Activated T-cell treated with anti-CD3 and anti-CD28 coated beads, Interleukin-2, amount 50 U/mL, for 48 hours (primary cell): ENCODE measurements around the gene RBM5.

Source experiments
- DNase-seq, 2 experiments: peaks; one replicate each; pipeline ENCODE4 v3.0.0-alpha.2; 2020

The RBM5 gene

GRCh38 chr3:50122071-50122470 is 33.4 kb downstream of the RBM5 start:
- no peak for DNase-seq

- DNase-seq = no peak
Observed at GRCh38 chr3:50122661-50123391, 34.1 kb downstream of the RBM5 start.

GRCh38 chr3:50123394-50124051 is 34.8 kb downstream of the RBM5 start:
- DNase-seq = no peak

GRCh38 chr3:50124052-50124799 is 35.5 kb downstream of the RBM5 start:
- no peak for DNase-seq

GRCh38 chr3:50124800-50125178 is 36.1 kb downstream of the RBM5 start:
- DNase-seq = no peak

GRCh38 chr3:50125541-50126286 is 37.0 kb downstream of the RBM5 start:
- no peak for DNase-seq

- DNase-seq = no peak
Observed at GRCh38 chr3:50126287-50127211, 37.8 kb downstream of the RBM5 start.

GRCh38 chr3:50127251-50127691 is 38.6 kb downstream of the RBM5 start:
- no peak for DNase-seq

GRCh38 chr3:50128001-50128400 is 39.3 kb downstream of the RBM5 start:
- DNase-seq = no peak

- DNase-seq = no peak
Observed at GRCh38 chr3:50130436-50130835, 41.7 kb downstream of the RBM5 start.

- no peak for DNase-seq
Observed at GRCh38 chr3:50132421-50133282, 43.9 kb downstream of the RBM5 start.

GRCh38 chr3:50133283-50133615 is 44.5 kb downstream of the RBM5 start:
- DNase-seq = no peak

GRCh38 chr3:50134367-50134766 is 45.6 kb downstream of the RBM5 start:
- no peak for DNase-seq

- no peak for DNase-seq
Observed at GRCh38 chr3:50135964-50136363, 47.2 kb downstream of the RBM5 start.

GRCh38 chr3:50136714-50137405 is 48.1 kb downstream of the RBM5 start:
- no peak for DNase-seq

- DNase-seq = no peak
Observed at GRCh38 chr3:50137531-50137930, 48.8 kb downstream of the RBM5 start.

- no peak for DNase-seq
Observed at GRCh38 chr3:50138266-50139200, 49.8 kb downstream of the RBM5 start.

- DNase-seq = no peak
Observed at GRCh38 chr3:50139308-50139707, 50.6 kb downstream of the RBM5 start.

GRCh38 chr3:50139718-50140423 is 51.2 kb downstream of the RBM5 start:
- DNase-seq = no peak
